GM19452 (cell line): ENCODE measurements around the gene CLCA1.

Experiments
- ATAC-seq: cut with Tn5 transposase; IDR thresholded peaks from one replicate; pipeline ENCODE4 v1.9.1; 2021; ENCODE audit not compliant: unreplicated experiment

The CLCA1 gene

GRCh38 chr1:86548839-86549238 is 80.1 kb downstream of the CLCA1 start:
- ATAC-seq, result no peak
